GM19035 (cell line): ENCODE data around the gene GAB1.
A peak's percentile ranks its signal among the peaks of the same experiment; 100 is the strongest.

Experiments used
- ATAC-seq: cut with Tn5 transposase; IDR thresholded peaks from one replicate; pipeline ENCODE4 v1.9.1; 2021; ENCODE audit not compliant: unreplicated experiment

GAB1 gene

GRCh38 chr4:143407888-143408287 lies 71.2 kb downstream of the GAB1 start:
- ATAC-seq: no peak

GRCh38 chr4:143410015-143410414 lies 73.3 kb downstream of the GAB1 start:
- ATAC-seq: no peak

- no peak for ATAC-seq
Observed at GRCh38 chr4:143411527-143412419, 75.1 kb downstream of the GAB1 start.

DNA sequence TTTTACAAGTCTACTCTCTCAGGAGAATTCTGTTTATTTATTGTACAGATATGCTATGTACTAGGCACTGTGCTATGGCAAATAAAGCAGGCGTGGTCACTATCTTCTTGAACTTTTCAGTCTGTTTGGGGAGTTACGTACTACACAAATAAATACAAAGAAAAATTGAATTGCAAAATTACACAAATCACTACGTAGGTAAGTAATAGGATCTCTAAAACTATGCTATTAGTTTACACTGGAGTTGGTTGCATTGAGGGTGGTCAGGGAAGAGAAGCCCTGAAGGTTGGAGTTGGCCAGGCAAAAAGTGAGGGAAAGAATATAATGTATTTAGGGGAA lies 75.7 kb downstream of the GAB1 start:
- ATAC-seq: no peak

- peak; percentile 87 for ATAC-seq
Observed at GRCh38 chr4:143417679-143418403, 81.2 kb downstream of the GAB1 start.

DNA sequence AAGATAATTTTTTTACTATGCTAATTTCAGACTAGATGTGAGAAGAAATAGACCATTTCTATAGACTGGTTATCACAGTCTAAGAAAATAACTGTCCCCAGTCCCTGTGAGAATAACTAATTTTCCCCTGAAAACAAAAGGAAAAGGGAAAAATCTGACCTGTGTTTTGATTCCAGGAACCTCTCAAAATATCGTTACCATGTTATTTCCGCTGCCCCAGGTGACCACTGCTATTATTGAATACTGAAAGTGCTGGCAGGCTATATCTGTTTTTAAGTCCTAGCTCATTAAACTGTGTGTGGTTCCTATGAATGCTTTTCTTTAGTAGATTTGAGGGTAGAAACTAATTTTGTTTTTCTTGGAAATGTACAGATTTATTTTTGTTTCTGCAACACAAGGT lies 83.6 kb downstream of the GAB1 start:
- ATAC-seq: peak; percentile 41

- ATAC-seq: no peak
Observed at GRCh38 chr4:143421609-143422008, 84.9 kb downstream of the GAB1 start.

- no peak for ATAC-seq
Observed at GRCh38 chr4:143424276-143424675, 87.6 kb downstream of the GAB1 start.

DNA sequence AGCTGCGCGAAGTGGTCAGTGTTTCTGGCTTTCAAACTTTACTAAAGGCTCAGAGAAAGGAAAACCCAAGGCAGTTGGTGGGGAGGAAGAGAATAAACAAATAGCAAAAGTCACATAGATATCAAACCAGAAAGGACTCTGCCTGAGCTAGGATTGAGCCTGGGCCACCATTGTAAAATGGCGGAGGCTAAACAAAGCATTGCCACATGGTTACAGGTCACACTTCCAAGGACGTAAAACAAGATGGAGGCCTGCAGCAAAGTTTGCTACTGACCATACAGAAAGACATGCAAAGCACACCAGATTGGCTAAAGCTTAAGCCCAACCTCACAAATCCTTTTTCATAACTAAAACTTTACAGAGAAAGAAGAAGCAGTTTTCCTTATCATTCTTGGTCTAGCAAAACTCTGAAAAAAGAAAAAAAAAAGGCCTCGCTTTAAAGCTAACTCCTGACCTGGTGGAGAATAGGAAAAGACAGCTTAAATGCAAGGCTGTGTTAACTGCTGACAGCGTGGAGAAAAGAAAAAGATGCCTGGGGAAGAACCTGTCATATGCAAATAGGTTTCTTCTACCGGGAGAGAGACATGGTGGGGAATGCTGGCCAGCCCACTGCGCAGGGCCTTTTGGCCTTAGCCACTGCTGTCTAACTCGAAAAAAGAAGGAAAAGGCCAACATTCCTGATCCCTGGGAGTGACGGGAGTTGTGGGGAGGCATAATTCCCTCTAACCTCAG lies 95.0 kb downstream of the GAB1 start:
- ATAC-seq: no peak

DNA sequence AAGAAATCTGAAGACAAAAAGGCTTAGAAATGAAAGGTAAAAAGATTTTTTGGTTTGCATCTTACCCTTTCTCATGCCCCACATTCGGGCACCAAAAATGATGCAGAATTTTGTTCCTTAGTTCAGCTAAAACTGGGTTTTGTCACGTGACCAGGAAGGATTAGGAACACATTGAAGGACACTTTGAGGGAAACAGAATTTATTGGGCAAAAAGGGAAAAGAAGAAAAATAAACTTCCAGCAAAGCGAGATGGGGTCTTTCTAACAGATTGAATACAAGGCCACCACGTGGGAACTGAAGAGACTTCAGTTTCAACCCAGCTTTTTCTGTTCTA lies 95.5 kb downstream of the GAB1 start:
- ATAC-seq: no peak

- no peak for ATAC-seq
Observed at GRCh38 chr4:143433231-143433630, 96.6 kb downstream of the GAB1 start.

DNA sequence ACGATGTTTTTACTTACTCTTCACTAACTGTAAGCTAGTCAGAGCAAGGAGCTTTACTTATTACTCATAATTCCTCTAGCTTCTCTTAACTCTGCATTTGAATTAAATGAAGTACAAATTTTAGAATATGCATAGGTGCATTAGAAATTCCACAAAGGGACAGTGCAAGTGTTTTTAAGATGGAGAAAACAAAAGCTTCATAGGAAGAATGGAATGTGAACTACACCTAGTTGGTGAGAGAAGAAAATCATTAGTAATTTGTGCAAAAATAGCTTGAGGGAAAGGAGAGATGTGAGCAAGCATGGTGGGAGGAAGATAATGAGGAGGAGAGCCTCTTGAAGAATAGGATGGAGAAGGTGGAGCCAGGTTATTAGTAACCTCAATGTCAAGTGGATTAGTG lies 99.3 kb downstream of the GAB1 start:
- no peak for ATAC-seq

DNA sequence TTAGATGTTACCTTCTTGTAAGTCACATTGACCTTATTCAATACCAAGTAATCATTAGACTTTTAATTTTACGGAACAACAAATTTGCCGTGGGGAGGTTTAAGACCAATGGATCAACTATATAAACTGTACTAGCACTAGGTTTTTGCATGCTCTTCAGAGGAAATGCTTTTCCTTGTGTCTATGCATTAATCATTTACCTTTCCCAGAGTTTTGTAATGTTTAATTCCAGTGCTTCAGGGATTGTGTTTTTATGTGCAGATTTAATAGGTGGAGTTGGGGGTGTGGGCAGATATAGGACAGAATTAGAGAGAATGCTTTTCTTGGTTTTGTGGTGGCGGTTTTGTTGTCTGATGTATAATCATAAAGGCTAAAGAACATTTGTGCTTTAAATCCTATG lies 100.8 kb downstream of the GAB1 start:
- ATAC-seq: no peak

- ATAC-seq: no peak
Observed at GRCh38 chr4:143437937-143438336, 101.3 kb downstream of the GAB1 start.

DNA sequence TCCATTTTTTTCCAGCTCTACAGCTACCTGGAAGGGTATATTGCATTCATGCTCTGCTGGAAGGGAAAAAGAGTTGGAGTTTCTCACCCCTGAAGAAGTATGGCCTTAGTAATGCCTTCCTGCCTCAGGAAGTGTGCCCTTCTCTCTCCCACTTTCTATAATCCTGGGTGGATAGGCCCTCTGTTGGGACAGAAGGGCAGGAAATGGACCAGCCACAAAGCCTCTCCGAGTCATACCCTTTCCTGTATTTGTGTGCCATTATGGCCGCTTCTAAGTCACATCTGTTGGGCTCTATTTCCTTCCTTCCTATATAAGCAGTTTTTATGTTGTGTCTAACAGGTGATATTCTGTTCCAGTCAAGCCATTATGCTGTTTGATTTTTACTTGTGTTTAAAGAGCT lies 102.0 kb downstream of the GAB1 start:
- ATAC-seq: no peak

DNA sequence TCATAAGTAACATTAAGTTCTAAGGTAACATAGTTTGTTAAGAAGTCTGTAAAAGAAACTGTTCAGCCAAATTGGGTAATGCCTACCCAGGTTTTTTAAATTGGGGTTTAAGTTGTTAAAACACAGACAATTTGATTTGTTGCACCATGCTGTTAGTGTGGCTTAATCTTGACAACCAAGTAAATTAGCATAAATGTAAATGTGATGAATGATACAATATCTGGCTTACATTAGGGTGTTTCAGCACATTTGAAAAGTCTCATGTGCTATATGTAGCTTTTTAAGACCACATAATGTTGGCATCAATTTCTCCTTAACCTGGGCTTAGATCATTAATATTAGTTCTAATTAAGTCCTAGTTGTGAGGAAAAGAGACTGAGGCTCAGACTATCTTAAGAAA lies 104.4 kb downstream of the GAB1 start:
- no peak for ATAC-seq

DNA sequence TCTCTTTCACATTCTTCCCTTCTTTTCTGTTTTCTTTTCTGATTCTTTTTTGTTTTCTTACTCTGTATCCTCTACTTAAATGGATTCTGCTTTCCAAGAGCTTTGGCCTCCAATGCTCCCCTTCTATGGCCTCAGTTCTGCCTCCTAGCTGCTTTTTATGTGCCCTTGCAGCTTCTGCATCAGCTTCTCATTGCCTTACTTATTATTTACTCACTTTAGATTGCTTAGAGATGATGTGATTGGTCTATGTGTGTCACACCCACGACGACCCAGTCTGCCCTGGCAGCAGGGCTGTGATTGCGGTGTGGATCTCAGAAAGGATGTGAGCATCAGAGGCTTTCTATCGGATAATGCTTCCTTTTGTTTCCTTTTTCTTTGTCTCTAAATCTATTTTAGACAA lies 105.0 kb downstream of the GAB1 start:
- ATAC-seq: no peak

DNA sequence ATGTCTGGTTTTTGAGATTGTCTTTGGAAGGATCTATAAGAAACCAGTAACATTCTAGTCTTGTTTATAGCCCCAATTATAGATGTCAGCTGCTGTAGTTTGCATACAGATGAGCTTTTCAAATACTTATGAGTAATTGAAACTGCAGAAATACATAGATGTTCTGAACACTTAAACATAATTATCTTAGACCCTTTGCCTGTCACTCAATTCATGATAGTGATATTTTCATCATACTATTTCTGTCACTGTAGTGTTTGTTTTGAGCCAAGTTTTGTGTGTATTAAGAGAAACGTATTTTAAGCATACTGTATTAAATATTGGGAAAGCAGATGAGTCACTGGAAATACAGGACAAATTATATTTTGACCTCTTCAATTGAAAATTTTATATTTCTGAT lies 107.1 kb downstream of the GAB1 start:
- ATAC-seq: no peak

- ATAC-seq: no peak
Observed at GRCh38 chr4:143451186-143451585, 114.5 kb downstream of the GAB1 start.

DNA sequence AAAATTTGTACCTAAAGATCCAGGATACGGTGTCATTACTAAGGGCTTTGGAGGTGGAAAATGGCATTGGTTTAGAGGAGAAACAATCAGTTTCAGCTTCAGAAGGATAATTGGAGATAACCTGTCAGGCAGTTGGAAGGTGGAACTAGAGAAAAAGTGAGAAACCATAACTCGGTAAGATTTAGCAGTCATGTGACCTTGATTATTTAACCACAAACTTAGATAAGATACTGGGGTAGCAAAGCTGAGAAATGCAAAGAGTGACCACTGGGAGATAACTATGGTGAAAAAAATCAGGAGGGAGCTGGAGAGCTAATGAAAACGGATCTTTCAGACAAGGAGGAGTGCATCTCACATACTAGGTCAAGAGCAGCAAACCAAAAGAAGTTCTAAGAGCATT lies 118.5 kb downstream of the GAB1 start:
- ATAC-seq: no peak

DNA sequence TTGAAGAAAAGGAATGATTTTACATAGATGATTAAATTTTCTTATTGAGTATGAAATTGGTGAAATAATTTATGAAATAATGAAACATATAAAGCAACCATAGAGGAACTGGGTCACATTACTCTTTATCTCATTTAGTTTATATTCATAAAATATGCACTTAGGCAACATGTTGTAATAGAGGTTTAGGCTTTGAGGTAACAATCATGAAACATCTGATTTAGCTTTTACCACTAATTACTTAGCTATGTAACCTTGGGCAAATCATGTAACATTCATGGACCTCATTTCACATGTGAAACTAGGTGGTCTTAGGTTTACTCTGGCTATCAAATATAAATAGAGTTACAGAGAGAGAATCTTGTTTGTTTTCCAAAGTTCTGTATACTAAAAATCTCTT lies 122.3 kb downstream of the GAB1 start:
- no peak for ATAC-seq
